OCI-LY3 (cell line): ENCODE results near the gene SLITRK3.

ENCODE experiments used
- EZH2phosphoT487 ChIP-seq: fragments of 200-600 bp; shearing (Covaris generic); IDR thresholded peaks from 2 replicates; pipeline ENCODE4 v1.6.1; 2018; ENCODE audit warnings: antibody characterized with exemption, mixed run types, low read depth
- TF ChIP-seq, protein P1 (sequence below): fragments of 200-600, 300-600 bp; sonication (generic); IDR thresholded peaks from 2 replicates; pipeline ENCODE4 v1.5.1; 2014; ENCODE audit warnings: antibody characterized with exemption, low read length, low read depth

- TF ChIP-seq, protein P1, sequence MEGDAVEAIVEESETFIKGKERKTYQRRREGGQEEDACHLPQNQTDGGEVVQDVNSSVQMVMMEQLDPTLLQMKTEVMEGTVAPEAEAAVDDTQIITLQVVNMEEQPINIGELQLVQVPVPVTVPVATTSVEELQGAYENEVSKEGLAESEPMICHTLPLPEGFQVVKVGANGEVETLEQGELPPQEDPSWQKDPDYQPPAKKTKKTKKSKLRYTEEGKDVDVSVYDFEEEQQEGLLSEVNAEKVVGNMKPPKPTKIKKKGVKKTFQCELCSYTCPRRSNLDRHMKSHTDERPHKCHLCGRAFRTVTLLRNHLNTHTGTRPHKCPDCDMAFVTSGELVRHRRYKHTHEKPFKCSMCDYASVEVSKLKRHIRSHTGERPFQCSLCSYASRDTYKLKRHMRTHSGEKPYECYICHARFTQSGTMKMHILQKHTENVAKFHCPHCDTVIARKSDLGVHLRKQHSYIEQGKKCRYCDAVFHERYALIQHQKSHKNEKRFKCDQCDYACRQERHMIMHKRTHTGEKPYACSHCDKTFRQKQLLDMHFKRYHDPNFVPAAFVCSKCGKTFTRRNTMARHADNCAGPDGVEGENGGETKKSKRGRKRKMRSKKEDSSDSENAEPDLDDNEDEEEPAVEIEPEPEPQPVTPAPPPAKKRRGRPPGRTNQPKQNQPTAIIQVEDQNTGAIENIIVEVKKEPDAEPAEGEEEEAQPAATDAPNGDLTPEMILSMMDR, result no peak
- TF ChIP-seq EZH2phosphoT487, result no peak
Observed at GRCh38 chr3:165197481-165197800, 1.3 kb upstream of the SLITRK3 start.
